ENCODE measurements around the gene CACNB2.

CACNB2 gene

DNA sequence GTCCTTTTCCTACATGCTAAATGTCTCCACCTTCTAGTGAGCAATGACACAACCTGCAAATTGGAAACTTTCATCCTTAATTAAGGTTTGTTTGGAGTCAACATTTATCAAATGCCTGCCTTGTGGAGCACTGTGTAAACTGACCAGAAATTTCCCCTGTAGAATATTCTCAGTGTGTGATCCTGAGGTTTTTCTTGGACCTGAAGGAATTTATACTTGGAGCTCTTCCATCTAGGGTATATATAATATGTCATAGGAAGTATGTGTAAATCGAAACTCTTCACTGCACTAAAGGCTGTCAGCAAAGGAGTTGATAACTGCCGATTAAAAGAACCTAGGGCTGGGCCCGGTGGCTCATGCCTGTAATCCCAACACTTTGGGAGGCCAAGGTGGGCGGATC lies 358.8 kb downstream of the CACNB2 start:
- no peak for DNase-seq (ENCODE audit: low spot score)
- TF ChIP-seq, protein P1, sequence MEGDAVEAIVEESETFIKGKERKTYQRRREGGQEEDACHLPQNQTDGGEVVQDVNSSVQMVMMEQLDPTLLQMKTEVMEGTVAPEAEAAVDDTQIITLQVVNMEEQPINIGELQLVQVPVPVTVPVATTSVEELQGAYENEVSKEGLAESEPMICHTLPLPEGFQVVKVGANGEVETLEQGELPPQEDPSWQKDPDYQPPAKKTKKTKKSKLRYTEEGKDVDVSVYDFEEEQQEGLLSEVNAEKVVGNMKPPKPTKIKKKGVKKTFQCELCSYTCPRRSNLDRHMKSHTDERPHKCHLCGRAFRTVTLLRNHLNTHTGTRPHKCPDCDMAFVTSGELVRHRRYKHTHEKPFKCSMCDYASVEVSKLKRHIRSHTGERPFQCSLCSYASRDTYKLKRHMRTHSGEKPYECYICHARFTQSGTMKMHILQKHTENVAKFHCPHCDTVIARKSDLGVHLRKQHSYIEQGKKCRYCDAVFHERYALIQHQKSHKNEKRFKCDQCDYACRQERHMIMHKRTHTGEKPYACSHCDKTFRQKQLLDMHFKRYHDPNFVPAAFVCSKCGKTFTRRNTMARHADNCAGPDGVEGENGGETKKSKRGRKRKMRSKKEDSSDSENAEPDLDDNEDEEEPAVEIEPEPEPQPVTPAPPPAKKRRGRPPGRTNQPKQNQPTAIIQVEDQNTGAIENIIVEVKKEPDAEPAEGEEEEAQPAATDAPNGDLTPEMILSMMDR (IDR thresholded peaks at IDR 0.05; ENCODE audit: extremely low read depth, insufficient read depth, missing control alignments), result no peak
- in situ Hi-C loops (cut with MboI; ENCODE audit: low pct_unique_long_range_greater_than_20kb, low sequenced_read_pairs, unreplicated experiment), result no loop called here

DNA sequence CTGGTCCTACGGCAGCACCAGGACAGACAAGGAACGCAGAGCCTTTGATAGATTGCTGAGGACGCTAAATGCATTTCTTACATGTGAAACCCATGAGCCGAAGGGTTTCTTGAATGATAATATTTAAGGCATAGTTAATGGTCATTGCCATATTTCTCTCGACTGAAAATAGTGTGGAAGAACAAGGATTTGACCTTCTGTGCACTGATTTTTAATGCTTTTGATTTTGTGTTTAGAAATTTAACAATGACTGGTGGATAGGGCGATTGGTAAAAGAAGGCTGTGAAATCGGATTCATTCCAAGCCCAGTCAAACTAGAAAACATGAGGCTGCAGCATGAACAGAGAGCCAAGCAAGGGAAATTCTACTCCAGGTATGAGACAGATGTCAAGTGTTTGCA lies 360.4 kb downstream of the CACNB2 start:
- no peak for DNase-seq (ENCODE audit: low spot score)

DNA sequence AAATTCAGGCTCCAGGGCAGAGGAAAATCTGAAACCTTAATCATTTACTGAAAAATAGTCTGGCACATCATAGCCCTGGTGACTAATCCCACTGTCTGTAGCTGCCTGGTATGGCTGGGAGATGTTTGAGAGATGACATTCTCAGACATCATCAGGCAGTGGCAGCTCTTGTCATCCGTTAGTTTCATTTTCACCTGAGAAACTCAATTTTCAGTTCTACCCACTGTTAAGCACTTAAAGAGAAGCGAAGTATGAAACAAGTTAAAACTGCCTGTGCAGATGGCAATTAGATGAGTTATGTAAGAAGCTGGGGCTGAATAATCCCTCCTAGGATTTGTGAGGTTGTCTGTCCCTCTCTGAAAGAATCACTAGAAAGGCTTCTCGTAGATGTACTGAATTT lies 361.0 kb downstream of the CACNB2 start:
- in situ Hi-C loops (cut with MboI; ENCODE audit: low pct_unique_long_range_greater_than_20kb, low sequenced_read_pairs, unreplicated experiment), result no loop called here
- TF ChIP-seq, protein P1 (IDR thresholded peaks at IDR 0.05; ENCODE audit: extremely low read depth, insufficient read depth, missing control alignments), result no peak
- peak; percentile 19 for DNase-seq (ENCODE audit: low spot score)

More for the DNA sequence above, 360.4 kb downstream of the CACNB2 start:
- in situ Hi-C loops (cut with MboI; ENCODE audit: low pct_unique_long_range_greater_than_20kb, low sequenced_read_pairs, unreplicated experiment), result no loop called here
- TF ChIP-seq, protein P1 (IDR thresholded peaks at IDR 0.05; ENCODE audit: extremely low read depth, insufficient read depth, missing control alignments), result no peak

DNA sequence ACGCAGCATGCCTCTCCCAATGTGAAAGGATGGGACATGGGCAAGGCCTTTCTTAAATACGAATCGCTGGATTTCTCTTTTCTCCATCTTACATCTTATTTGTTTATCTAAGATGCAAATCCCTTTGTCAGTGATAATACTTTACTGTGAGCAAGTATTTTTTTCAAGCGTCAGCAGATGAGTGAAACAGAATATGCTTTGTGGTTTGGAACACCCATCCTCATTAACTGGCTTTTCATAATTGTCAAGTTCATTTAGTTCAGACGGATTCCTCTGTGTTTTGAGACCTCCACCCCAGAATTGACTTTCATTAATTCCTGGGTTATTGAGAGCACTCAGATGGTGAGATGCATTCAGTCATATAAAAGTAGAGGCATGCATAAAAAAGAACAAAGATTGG lies 361.4 kb downstream of the CACNB2 start:
- TF ChIP-seq, protein P1 (IDR thresholded peaks at IDR 0.05; ENCODE audit: extremely low read depth, insufficient read depth, missing control alignments), result no peak
- in situ Hi-C loops (cut with MboI; ENCODE audit: low pct_unique_long_range_greater_than_20kb, low sequenced_read_pairs, unreplicated experiment), result no loop called here
- no peak for DNase-seq (ENCODE audit: low spot score)

GRCh38 chr10:18504161-18504560 lies 363.9 kb downstream of the CACNB2 start:
- in situ Hi-C loops (cut with MboI; ENCODE audit: low pct_unique_long_range_greater_than_20kb, low sequenced_read_pairs, unreplicated experiment), result no loop called here
- DNase-seq (ENCODE audit: low spot score), result no peak
- TF ChIP-seq, protein P1 (IDR thresholded peaks at IDR 0.05; ENCODE audit: extremely low read depth, insufficient read depth, missing control alignments), result no peak

- in situ Hi-C loops (cut with MboI; ENCODE audit: low pct_unique_long_range_greater_than_20kb, low sequenced_read_pairs, unreplicated experiment), result no loop called here
- TF ChIP-seq, protein P1 (IDR thresholded peaks at IDR 0.05; ENCODE audit: extremely low read depth, insufficient read depth, missing control alignments), result no peak
- no peak for DNase-seq (ENCODE audit: low spot score)
Measured at GRCh38 chr10:18505456-18506118, 365.4 kb downstream of the CACNB2 start.
